Measurements from ENCODE around the gene IRAG1.
"Not testable (repeated sequence)": the region's sequence is repeated elsewhere in the genome, so short reads cannot be mapped to it uniquely, and the experiment has no call there.

IRAG1 gene

DNA sequence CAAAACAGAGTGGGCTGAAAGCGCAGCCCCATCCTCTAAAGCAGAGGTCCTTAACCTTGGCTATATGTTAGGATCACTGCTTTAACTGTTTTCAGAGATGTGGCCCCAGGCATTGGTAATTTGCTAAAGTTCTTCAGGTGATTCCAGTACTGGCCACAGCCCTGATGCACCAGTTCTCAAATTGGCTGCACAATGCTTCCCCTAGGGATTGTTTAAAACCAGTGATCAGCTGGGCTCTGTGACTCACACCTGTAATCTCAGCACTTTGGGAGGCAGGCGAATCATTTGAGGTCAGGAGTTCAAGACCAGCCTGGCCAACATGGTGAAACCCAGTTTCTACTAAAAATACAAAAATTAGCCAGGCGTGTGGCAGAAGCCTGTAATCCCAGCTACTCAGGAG, 8.4 kb upstream of the IRAG1 start:
- no peak for DNase-seq

DNA sequence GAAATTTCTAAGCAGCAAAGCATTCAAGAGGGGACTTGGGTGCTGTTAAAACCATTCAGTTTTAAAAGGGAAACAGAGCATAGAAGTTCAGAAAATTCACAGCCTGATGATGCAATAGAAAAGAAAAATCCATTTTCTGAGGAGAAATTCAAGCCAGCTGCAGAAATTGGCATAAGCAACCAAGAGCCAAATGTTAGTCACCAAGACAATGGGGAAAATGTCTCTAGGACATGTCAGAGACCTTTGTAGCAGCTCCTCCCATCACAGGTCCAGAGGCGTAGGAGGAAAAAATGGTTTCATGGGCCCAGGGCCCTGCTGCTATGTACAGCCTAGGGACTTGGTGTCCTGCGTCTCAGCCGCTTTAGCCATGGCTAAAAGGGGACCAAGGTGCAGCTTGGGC, 5.5 kb upstream of the IRAG1 start:
- DNase-seq = no peak

DNA sequence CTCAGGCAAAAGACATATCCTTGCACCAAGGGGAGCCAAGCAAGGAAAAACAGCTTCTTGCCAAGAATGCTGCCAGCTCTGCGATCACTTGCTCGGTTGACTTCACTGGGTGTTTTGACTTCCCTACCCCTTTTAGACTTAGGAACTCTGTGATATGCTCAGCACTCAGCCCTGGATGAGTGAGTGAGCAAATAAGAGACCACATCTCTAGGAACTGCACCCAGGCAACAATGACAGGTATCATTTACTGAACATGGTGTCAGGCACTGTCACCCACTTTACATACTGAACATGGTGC, 3.7 kb upstream of the IRAG1 start:
- no peak for DNase-seq

DNA sequence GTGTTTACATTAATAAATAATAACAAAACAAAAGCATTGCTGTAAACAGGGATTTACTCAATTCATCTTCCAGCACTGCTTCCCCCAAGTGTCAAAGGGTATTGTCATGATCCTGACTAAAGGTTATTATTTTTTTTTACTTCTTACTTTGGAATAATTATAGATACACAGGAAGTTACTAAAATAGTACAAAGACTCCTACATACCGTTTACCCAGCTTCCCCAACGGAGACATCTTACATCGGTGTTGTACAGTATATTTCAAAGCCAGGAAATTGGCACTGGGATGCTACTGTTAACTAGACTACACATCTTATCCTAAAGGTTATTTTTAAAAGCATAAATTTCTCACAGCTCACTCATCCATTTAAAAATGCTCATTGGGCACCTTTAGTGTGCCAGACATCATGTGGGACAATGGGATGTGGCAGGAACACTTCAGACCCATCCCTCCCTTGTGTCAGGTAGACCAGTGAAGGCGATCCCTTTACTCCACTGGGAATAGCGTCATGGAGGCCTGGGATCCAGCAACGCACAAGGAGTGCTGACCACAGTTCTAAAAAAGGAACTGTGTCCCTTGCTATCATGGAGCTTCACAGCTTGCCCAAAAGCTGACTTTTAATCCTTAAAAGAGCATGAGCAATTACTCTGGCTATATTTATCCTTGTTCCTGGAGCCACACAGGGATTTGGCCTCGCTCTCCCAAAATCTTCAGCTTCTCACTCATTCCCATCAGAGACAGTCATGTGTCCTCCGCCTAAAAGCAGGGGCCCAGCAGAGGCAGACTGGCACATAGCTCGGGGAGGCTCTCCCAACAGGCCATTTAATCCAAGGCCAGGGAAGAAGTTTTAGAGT, 3.1 kb upstream of the IRAG1 start:
- no peak for DNase-seq

DNA sequence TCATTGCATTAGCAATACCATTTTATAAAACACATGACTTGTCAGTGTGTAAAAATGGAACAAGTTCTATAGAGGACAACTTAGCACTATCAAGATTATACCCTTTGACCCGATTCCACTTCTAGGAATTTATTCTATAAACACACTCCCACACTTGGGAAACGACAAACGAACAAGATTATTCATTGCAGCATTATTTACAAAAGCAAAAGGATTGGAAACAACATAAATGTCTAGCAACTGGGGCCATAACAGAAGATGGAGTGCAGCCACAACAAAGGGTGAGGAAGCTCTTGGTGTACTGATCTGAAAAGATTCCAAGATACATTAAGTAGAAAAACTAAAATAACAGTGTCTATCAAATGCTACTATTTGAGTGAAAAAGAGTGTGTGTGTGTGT, 2.3 kb upstream of the IRAG1 start:
- DNase-seq = no peak

DNA sequence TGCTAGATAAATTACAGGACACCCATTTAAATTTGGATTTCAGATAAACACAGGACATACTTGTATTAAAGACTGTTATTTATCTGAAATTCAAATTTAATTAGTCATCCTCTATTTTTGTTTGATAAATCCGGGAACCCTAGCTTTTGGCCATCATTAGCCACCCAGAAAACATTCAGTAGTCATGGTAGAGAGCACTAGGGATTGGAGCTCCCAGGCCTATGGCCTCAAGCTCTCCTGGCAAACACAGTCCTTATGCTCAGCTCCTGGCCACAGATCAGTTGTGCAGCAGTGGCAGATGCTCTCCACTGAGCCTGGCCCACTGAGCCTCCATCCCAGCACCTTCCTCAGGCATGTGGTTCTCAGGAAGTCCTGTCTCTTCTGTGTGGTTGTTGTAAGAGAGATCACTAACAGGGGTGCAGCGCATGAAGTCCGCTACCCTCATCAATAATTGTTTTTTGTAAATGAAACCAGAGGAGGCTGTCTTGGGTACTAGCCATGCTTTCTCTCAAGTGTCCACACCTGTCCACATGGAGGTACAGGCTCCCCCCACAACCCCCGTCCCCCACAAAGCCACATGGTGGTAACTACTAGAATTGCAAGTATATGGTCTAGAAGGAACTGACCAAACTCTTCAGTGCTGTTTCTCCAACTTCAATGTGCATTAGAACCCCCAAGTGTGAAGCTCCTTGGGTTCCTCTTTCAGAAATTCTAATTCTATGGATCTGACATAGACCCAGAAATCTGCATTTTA, 1.1 kb upstream of the IRAG1 start:
- no peak for DNase-seq

GRCh38 chr11:10692531-10693115, 932 bp downstream of the IRAG1 start:
- DNase-seq = no peak

DNA sequence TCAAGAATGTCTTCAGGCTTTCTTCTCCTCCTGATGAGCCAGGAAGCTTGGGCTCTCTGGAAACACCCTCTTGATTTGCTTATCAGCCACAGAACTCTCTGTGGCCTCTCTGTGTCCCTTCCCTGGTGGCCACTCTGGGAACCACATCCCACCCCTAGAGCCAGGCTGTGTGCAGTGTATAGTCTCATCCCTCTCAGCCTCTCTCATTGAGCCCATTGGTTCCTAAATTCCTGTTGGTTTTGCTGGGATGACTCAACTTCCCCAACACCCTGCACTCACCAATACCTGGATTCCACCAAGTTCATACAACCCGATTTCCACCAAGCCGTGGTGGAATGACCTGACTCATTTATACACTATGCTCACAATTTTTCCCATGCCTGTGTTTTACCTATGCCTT, 5.2 kb downstream of the IRAG1 start:
- no peak for DNase-seq

DNA sequence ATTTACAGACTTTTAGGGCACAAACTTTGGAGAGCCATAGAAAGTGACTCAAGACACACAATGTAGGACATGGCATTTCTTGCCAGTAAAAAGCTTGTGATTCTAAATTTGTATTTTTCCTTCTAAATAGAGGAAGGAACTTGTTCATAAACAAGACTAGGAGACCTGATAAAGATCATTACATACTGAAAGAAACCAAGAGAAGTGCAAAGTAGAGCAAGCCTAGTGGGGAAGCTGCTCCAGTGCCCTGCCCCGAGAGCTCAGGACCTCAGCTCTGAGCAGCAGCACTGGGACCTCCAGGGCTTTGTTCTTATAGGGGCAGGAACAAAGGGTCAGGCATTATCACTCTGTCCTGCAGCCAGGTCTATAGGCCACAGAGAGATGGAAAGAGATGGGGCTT, 7.2 kb downstream of the IRAG1 start:
- DNase-seq = no peak

DNA sequence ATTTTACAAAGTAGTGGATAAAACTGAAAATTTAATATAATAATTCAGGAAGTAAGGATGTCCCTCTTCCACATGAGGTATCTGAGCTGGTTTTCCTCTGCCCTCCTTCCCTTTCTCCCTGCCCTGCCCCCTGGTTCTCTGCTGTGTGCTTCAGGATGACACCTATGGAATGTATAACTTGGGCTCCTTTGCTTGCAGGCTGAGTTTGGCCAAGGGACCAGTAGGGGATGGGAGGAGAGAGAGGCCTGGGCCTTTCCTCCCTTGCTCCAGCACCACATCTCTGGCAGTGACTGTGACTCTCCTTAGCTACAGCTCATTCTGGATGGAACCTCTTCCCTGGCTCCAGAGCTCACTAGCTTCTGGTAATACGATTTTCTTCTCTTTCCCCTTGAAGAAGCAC, 10.1 kb downstream of the IRAG1 start:
- DNase-seq = no peak

- DNase-seq = no peak
Measured at GRCh38 chr11:10680956-10681487, 12.5 kb downstream of the IRAG1 start.

DNA sequence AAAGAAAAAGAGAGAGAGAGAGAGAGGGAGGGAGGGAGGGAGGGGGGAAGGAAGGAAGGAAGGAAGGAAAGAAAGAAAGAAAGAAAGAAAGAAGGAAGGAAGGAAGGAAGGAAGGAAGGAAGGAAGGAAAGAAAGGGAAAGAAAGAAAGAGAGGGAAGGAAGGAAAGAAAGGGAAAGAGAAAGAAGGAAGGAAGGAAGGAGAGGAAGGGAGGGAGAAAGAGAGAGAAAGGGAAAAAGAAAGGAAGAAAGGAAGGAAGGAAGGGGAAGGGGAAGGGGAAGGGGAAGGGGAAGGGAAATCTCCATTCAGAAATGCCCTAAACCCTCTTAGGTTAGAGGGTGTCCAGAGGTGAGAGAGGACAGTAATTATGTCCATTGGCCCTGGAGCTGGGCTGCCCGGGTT, 13.3 kb downstream of the IRAG1 start:
- not testable (repeated sequence) for DNase-seq

GRCh38 chr11:10679644-10680043, 13.9 kb downstream of the IRAG1 start:
- DNase-seq = no peak

DNA sequence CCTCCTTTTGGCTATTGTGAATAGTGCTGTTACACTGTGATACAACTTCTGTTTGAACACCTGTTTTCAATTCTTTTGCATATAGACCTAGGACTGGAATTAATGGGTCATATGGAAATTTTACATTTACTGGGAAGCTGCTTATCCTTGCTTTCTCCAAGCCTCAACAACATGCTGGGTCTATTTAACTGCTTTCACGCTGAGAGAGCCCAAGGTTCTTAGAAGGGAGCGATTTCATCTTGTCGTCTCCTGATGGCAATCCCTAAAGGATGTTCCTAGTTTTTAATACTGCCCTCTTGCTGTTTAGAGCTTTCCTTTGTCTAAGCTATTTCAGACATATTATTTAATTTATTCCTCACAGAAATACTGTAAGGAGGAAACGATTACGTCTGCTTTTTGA, 15.5 kb downstream of the IRAG1 start:
- no peak for DNase-seq

GRCh38 chr11:10676919-10677318, 16.6 kb downstream of the IRAG1 start:
- DNase-seq = no peak

DNA sequence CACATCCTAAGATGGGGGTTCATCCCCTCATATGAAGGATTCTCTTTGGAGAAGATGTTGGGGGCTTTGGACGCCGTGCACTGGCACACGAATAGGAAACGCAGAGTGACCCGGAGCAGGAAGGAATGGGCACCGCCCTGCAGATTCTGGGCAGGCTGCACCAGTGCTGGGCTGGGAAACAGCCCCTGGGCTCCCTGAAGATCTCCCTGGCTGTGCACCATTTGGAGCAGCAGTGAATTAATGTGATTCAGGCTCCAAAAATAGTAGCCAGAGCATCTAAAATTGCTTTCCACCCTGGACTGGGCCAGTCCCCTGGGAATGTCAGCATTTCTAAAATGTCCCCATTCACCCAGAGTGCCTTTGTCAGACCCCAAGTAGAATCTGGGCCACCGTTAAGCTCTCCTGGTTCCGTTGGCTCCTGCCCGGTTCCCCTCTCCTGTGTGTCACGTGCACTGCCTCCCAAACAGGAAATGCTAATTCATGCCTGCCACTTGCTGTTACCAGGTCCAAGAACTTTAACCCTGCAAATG, 18.6 kb downstream of the IRAG1 start:
- DNase-seq = peak in 33 of 51 donors; percentile 17 to 82 (median 55)

DNA sequence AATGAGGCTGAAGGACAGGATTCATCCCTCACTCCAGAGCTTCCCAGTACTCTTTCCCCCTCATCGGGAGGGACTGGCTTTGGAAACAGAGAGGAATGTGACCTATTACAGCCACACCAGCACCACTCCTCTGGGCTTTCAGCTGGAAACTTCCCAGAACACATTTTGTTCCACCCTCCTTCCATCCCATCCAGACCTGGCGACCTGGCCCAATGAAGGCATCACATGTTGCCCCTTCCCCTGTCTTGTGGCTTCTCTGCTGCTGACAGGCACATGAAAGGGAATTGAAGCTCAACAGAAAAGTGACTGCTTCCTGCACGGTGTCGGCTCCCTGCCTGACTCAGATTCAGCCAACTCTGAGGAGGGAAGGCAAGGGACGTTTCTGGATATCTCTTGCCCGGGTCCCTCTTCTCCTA, 19.1 kb downstream of the IRAG1 start:
- peak in 5 of 51 donors; percentile 32 to 57 (median 44) for DNase-seq

DNA sequence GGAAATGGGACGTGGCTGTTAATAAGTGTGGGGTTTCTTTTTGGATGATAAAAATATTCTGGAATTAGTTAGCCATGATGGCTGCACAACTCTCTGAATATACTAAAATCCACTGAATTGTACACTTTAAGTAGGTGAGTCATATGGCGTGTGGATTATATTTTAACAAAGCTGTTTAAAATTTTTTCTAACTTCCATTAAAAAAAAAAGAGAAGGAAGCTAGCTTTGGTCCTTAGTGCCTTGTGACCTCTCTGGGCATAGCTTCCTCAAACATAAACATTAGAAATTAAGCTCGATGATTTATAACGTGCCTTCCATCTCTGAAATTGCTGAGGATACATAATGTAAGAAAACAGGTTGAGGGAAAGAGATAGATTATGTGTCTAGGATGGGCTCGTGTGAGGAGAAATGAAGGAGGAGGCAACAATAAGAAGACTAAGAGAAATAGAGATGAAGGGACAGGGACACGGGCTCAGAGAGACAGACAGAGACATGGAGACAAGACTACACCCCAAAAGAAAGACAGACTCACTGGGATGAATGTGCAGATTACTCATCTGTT, 20.0 kb downstream of the IRAG1 start:
- DNase-seq = no peak

DNA sequence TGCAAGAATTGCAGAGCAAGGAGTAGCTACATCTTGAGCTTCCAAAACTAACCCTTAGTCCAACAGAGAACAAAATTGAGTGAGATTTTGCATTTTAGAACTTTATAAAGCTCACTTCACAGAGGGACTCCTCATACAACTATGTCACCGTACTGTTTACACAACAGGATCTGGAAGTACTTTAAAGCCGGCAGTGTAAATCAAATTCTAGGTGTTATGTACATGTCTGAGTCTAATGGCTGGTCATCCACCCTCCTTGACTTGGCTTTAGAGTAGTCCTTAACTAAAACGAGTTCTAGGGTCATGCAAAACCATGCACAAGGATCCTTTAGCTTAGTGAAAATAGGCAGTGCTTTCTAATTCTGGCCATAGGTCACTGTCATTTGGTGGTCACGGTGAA, 23.5 kb downstream of the IRAG1 start:
- no peak for DNase-seq

GRCh38 chr11:10669258-10670033, 24.1 kb downstream of the IRAG1 start:
- no peak for DNase-seq

GRCh38 chr11:10667521-10667885, 26.1 kb downstream of the IRAG1 start:
- DNase-seq = no peak

All from hypothalamus (tissue), 51 donors.